MM.1S (cell line): ENCODE results near the gene WDR62.

ENCODE experiments used
- DNase-seq: peaks from one replicate; pipeline ENCODE4 v3.0.0-alpha.2; 2015
- H2AFZ ChIP-seq: fragments of 300-600 bp; sonication (generic); 2 replicates; pipeline ENCODE4 v1.6.0; 2016; ENCODE audit warnings: antibody characterized with exemption, low read length
- H3F3A ChIP-seq: fragments of 300-600 bp; sonication (generic); 2 replicates; pipeline ENCODE4 v1.6.1; 2016; ENCODE audit warnings: mild to moderate bottlenecking, antibody characterized with exemption, low read length, moderate library complexity, mixed read lengths; ENCODE audit not compliant: insufficient read depth
- H3K27ac ChIP-seq: fragments of 300-600 bp; sonication (generic); 2 replicates; pipeline ENCODE4 v1.5.1; 2016; ENCODE audit warnings: mild to moderate bottlenecking, low read length
- H3K27me3 ChIP-seq: fragments of 300-600 bp; sonication (generic); replicated peaks from 2 replicates; pipeline ENCODE4 v1.6.0; 2016; ENCODE audit warnings: low read length; ENCODE audit not compliant: insufficient read depth
- H3K36me3 ChIP-seq: fragments of 300-600 bp; sonication (generic); replicated peaks from 2 replicates; pipeline ENCODE4 v1.6.1; 2016; ENCODE audit warnings: mild to moderate bottlenecking, low read length, mixed read lengths; ENCODE audit not compliant: insufficient read depth
- H3K4me1 ChIP-seq: fragments of 300-600 bp; sonication (generic); 2 replicates; pipeline ENCODE4 v1.6.1; 2016; ENCODE audit warnings: low read length, mixed read lengths
- H3K4me2 ChIP-seq: fragments of 300-600 bp; sonication (generic); 2 replicates; pipeline ENCODE4 v1.6.0; 2016; ENCODE audit warnings: low read depth, low read length
- H3K4me3 ChIP-seq: fragments of 300-600 bp; sonication (generic); 2 replicates; pipeline ENCODE4 v1.5.1; 2016; ENCODE audit warnings: low read length, mixed read lengths
- H3K79me2 ChIP-seq: fragments of 300-600 bp; sonication (generic); 2 replicates; pipeline ENCODE4 v1.6.1; 2016; ENCODE audit warnings: mixed run types, low read length, mixed read lengths
- H3K9ac ChIP-seq: fragments of 300-600 bp; sonication (generic); 2 replicates; pipeline ENCODE4 v1.6.1; 2016; ENCODE audit warnings: low read length, mixed read lengths
- H3K9me2 ChIP-seq: fragments of 300-600 bp; sonication (generic); replicated peaks from 2 replicates; pipeline ENCODE4 v1.6.1; 2016; ENCODE audit warnings: mild to moderate bottlenecking, low read length, mixed read lengths; ENCODE audit not compliant: insufficient read depth
- H3K9me3 ChIP-seq: fragments of 300-600 bp; sonication (generic); replicated peaks from 2 replicates; pipeline ENCODE4 v1.6.1; 2016; ENCODE audit warnings: mild to moderate bottlenecking, low read length, mixed read lengths; ENCODE audit not compliant: insufficient read depth
- H4K20me1 ChIP-seq: fragments of 300-600 bp; sonication (generic); 2 replicates; pipeline ENCODE4 v1.6.1; 2016; ENCODE audit warnings: mild to moderate bottlenecking, low read length, moderate library complexity, mixed read lengths; ENCODE audit not compliant: insufficient read depth
- EZH2 ChIP-seq: fragments of 300-600 bp; sonication (generic); optimal IDR thresholded peaks from 2 replicates; pipeline ENCODE3; 2017; ENCODE audit warnings: low read depth, mild to moderate bottlenecking, antibody characterized with exemption, low read length, mixed read lengths
- EZH2phosphoT487 ChIP-seq: fragments of 300-600 bp; sonication (generic); IDR thresholded peaks from 2 replicates; pipeline ENCODE4 v1.6.1; 2018; ENCODE audit warnings: antibody characterized with exemption, low read length
- TF ChIP-seq, protein P1 (sequence below): fragments of 300-600 bp; sonication (generic); IDR thresholded peaks from 2 replicates; pipeline ENCODE4 v1.5.1; 2016; ENCODE audit warnings: antibody characterized with exemption, low read length, mixed read lengths

Gene WDR62

GRCh38 chr19:36101550-36102327 lies 47.0 kb downstream of the WDR62 start:
- Histone ChIP-seq H3K9me3 (no peaks in the 10 kb centered on the region), H4K20me1 (no peaks in the 10 kb centered on the region), H3K27ac (no peak overlapping the region), H3K79me2 (no peaks in the 10 kb centered on the region), H3F3A (no peaks in the 10 kb centered on the region; the same call in 1 of the 2 replicates), H3K9me2 (no peaks in the 10 kb centered on the region), H3K36me3 (no peaks in the 10 kb centered on the region), H2AFZ (no peak overlapping the region), H3K27me3 (no peaks in the 10 kb centered on the region), H3K4me3 (no peak overlapping the region), H3K4me1 (no peaks in the 10 kb centered on the region), H3K9ac (no peak overlapping the region), H3K4me2 (no peak overlapping the region)
- DNase-seq, result no peak
- no peak for TF ChIP-seq EZH2
- TF ChIP-seq, protein P1, sequence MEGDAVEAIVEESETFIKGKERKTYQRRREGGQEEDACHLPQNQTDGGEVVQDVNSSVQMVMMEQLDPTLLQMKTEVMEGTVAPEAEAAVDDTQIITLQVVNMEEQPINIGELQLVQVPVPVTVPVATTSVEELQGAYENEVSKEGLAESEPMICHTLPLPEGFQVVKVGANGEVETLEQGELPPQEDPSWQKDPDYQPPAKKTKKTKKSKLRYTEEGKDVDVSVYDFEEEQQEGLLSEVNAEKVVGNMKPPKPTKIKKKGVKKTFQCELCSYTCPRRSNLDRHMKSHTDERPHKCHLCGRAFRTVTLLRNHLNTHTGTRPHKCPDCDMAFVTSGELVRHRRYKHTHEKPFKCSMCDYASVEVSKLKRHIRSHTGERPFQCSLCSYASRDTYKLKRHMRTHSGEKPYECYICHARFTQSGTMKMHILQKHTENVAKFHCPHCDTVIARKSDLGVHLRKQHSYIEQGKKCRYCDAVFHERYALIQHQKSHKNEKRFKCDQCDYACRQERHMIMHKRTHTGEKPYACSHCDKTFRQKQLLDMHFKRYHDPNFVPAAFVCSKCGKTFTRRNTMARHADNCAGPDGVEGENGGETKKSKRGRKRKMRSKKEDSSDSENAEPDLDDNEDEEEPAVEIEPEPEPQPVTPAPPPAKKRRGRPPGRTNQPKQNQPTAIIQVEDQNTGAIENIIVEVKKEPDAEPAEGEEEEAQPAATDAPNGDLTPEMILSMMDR, result no peak
- TF ChIP-seq EZH2phosphoT487, result no peak

- Histone ChIP-seq H3K9me3 (no peaks in the 10 kb centered on the region), H3K9ac (no peak overlapping the region), H3F3A (no peaks in the 10 kb centered on the region; the same call in 1 of the 2 replicates), H3K27me3 (no peaks in the 10 kb centered on the region), H3K9me2 (no peaks in the 10 kb centered on the region), H3K27ac (no peak overlapping the region), H3K36me3 (no peaks in the 10 kb centered on the region), H3K4me2 (no peak overlapping the region), H3K79me2 (no peaks in the 10 kb centered on the region), H3K4me3 (no peak overlapping the region), H4K20me1 (no peaks in the 10 kb centered on the region), H3K4me1 (no peaks in the 10 kb centered on the region), H2AFZ (no peak overlapping the region)
- no peak for TF ChIP-seq EZH2
- TF ChIP-seq EZH2phosphoT487, result no peak
- TF ChIP-seq, protein P1, result no peak
- no peak for DNase-seq
Observed at GRCh38 chr19:36103040-36103626, 48.4 kb downstream of the WDR62 start.

GRCh38 chr19:36103842-36104552 lies 49.3 kb downstream of the WDR62 start:
- H3K9me3 ChIP-seq, result no peaks in the 10 kb centered on the region
- H3K9me2 ChIP-seq, result no peaks in the 10 kb centered on the region
- H3K4me1 ChIP-seq, result no peaks in the 10 kb centered on the region
- no peaks in the 10 kb centered on the region; the same call in 1 of the 2 replicates for H3F3A ChIP-seq
- H3K27ac ChIP-seq, result no peak overlapping the region
- H2AFZ ChIP-seq, result no peak overlapping the region
- no peak overlapping the region for H3K9ac ChIP-seq
- no peak overlapping the region for H3K4me3 ChIP-seq
- no peaks in the 10 kb centered on the region for H3K36me3 ChIP-seq
- no peaks in the 10 kb centered on the region for H4K20me1 ChIP-seq
- TF ChIP-seq, protein P1, result no peak
- TF ChIP-seq EZH2, result no peak
- TF ChIP-seq EZH2phosphoT487, result no peak
- no peak for DNase-seq
- H3K27me3 ChIP-seq, result no peaks in the 10 kb centered on the region
- no peak overlapping the region for H3K4me2 ChIP-seq
- no peaks in the 10 kb centered on the region for H3K79me2 ChIP-seq
